K562 (cell line): ENCODE results near the gene KIAA2012. TPM values are rescaled to one million over a fixed set of nuclear protein-coding genes. Genes with fewer than 3 reads are reported as not detected.
A peak's percentile ranks its signal among the peaks of the same experiment; 100 is the strongest.

ENCODE experiments used
- CREB3 ChIP-seq: fragments of 450-650 bp; conservative IDR thresholded peaks from 2 replicates; pipeline ENCODE4 v1.6.1; 2016; ENCODE audit warnings: missing genetic modification characterization, low read depth, mild to moderate bottlenecking, missing compliant biosample characterization, moderate library complexity
- CREBBP ChIP-seq: IDR thresholded peaks from one replicate; pipeline ENCODE4 v1.6.1; 2012; ENCODE audit warnings: low read depth, mild to moderate bottlenecking, control low read depth, inconsistent platforms, low read length
- CREM ChIP-seq: IDR thresholded peaks from 2 replicates; pipeline ENCODE4 v1.6.1; 2014; ENCODE audit warnings: antibody characterized with exemption, low read depth
- ELF2 ChIP-seq: fragments of 250-450 bp; sonication (Bioruptor Pico); IDR thresholded peaks from 2 replicates; pipeline ENCODE4 v1.5.0; 2021; ENCODE audit warnings: mild to moderate bottlenecking
- GTF2E2 ChIP-seq: fragments of 200-800 bp; sonication (Bioruptor generic); IDR thresholded peaks from 2 replicates; pipeline ENCODE4 v1.6.1; 2016; ENCODE audit warnings: missing genetic modification characterization, missing compliant biosample characterization
- KAT2B ChIP-seq: IDR thresholded peaks from one replicate; pipeline ENCODE4 v1.6.1; 2012; ENCODE audit warnings: low read depth, mild to moderate bottlenecking, control low read depth, inconsistent platforms, low read length, moderate library complexity
- KDM1A ChIP-seq, 2 experiments: fragments of 450-650 bp; IDR thresholded peaks; 2 replicates each; pipeline ENCODE4 v1.6.1; 2016; ENCODE audit warnings: mild to moderate bottlenecking in 2 of 2
- KLF13 ChIP-seq: fragments of 450-650 bp; IDR thresholded peaks from 2 replicates; pipeline ENCODE4 v1.6.1; 2016; ENCODE audit warnings: missing genetic modification characterization, low read depth, mild to moderate bottlenecking, missing compliant biosample characterization, moderate library complexity, borderline replicate concordance
- MEIS2 ChIP-seq: fragments of 450-650 bp; IDR thresholded peaks from 2 replicates; pipeline ENCODE4 v1.6.1; 2014; ENCODE audit warnings: mild to moderate bottlenecking; ENCODE audit not compliant: partially characterized antibody
- MITF ChIP-seq: IDR thresholded peaks from 2 replicates; pipeline ENCODE4 v1.6.1; 2014; ENCODE audit warnings: antibody characterized with exemption
- MXD1 ChIP-seq: fragments of 250-450 bp; sonication (Bioruptor Pico); IDR thresholded peaks from 2 replicates; pipeline ENCODE4 v1.8.0; 2021; ENCODE audit warnings: borderline replicate concordance, mild to moderate bottlenecking, moderate library complexity; ENCODE audit not compliant: poor library complexity, severe bottlenecking
- NELFE ChIP-seq: IDR thresholded peaks from 2 replicates; pipeline ENCODE4 v1.6.1; 2011; ENCODE audit warnings: mild to moderate bottlenecking; ENCODE audit not compliant: insufficient read depth, insufficient read length
- SIN3A ChIP-seq, 2 experiments: fragments of 150-350 bp in 1 of 2; IDR thresholded peaks; 2 replicates each; pipeline ENCODE4 v1.6.1; 2011 to 2016; ENCODE audit warnings: borderline replicate concordance in 2 of 2, low read depth in 2 of 2, low read length in 2 of 2, mild to moderate bottlenecking in 2 of 2, moderate library complexity in 2 of 2; ENCODE audit not compliant: control insufficient read depth in 1 of 2
- USF2 ChIP-seq: sonication (generic); formaldehyde crosslinking; IDR thresholded peaks from 2 replicates; pipeline ENCODE4 v1.5.0; 2020; ENCODE audit warnings: missing genetic modification reagents
- XRCC4 ChIP-seq: IDR thresholded peaks from one replicate; pipeline ENCODE4 v1.6.1; 2011; ENCODE audit not compliant: insufficient read depth, insufficient read length; ENCODE audit errors: extremely low read depth
- ZMIZ1 ChIP-seq, 2 experiments: fragments of 150-350 bp in 1 of 2; IDR thresholded peaks; 2 replicates each; pipeline ENCODE4 v1.6.1; 2012 to 2016; ENCODE audit warnings: low read depth in 2 of 2, low read length in 2 of 2, mild to moderate bottlenecking in 1 of 2, moderate library complexity in 1 of 2
- ZNF121 ChIP-seq: sonication (generic); formaldehyde crosslinking; conservative IDR thresholded peaks from 2 replicates; pipeline ENCODE4 v1.8.0; 2022; ENCODE audit warnings: missing genetic modification reagents
- ZNF785 ChIP-seq: fragments of 250-450 bp; sonication (Bioruptor Pico); IDR thresholded peaks from 2 replicates; pipeline ENCODE4 v1.4.0; 2020; ENCODE audit warnings: mild to moderate bottlenecking
- ZNF79 ChIP-seq: fragments of 250-450 bp; sonication (Bioruptor Pico); IDR thresholded peaks from 2 replicates; pipeline ENCODE4 v1.4.0; 2020; ENCODE audit warnings: low read depth, mild to moderate bottlenecking, moderate library complexity
- polyA plus RNA-seq, 8 experiments: library from polyadenylated mRNA; depleted of rRNA in 4 of 8; stranded (reverse) in 5 of 8; unstranded in 3 of 8; fragments of >200 nt; fragmentation: Nextera tagmentation in 2 of 8; fragmentation: Illumina TruSeq in 1 of 8; extraction: Ambion mirVana in 2 of 8; extraction: Trizol in 1 of 8; gene quantifications; 2 replicates each; pipeline versions ENCODE4 v1.2.1 to v1.2.3, GENCODE V29; 2011 to 2014; ENCODE audit warnings: inconsistent platforms in 1 of 8, missing spikeins in 1 of 8
- total RNA-seq, 7 experiments: library from RNA; depleted of rRNA in 6 of 7; stranded (reverse); fragments of >200 nt in 6 of 7; fragmentation: Illumina TruSeq in 2 of 7; extraction: Trizol in 2 of 7; gene quantifications; 2 replicates each; pipeline versions ENCODE4 v1.2.1 to v1.2.3, GENCODE V29; 2011 to 2021; ENCODE audit warnings: low replicate concordance in 1 of 7

KIAA2012 gene
- total and polyA plus RNA-seq, 9 of the 15 experiments (the other 6 are each of a cell fraction or from before 2014, with no cell fraction given): not detected

GRCh38 chr2:202221873-202222272, 148.8 kb downstream of the KIAA2012 start (continued):
- TF ChIP-seq ZNF785 (CRISPR knock-in tag): no peak
- no peak for TF ChIP-seq CREB3
- peak; percentile 94 for TF ChIP-seq MEIS2
- TF ChIP-seq ZNF79 (CRISPR knock-in tag): no peak
- no peak for TF ChIP-seq MITF
- TF ChIP-seq MXD1 (CRISPR knock-in tag): no peak
- TF ChIP-seq USF2 (CRISPR knock-in tag): no peak
- peak in 1 of 2 experiments; percentile 65; a peak in 1 of 4 replicates for TF ChIP-seq ZMIZ1 (IDR thresholded peaks at IDR 0.05; ENCODE audit: low read depth in 2 of 2, low read length in 2 of 2)
- TF ChIP-seq NELFE: no peak
- no peak for TF ChIP-seq SIN3A (IDR thresholded peaks at IDR 0.05; ENCODE audit: borderline replicate concordance in 2 of 2, control insufficient read depth in 1 of 2, low read depth in 2 of 2, low read length in 2 of 2)
- 0 out of 2 replicates have a peak, but pooled peaks have one; percentile 30 for TF ChIP-seq CREM
- TF ChIP-seq KAT2B: no peak
- no peak for TF ChIP-seq KLF13
- TF ChIP-seq KDM1A (IDR thresholded peaks at IDR 0.05): peak; percentile 71 to 78
- TF ChIP-seq ELF2: no peak
- no peak for TF ChIP-seq ZNF121
- TF ChIP-seq CREBBP: no peak
- TF ChIP-seq GTF2E2: no peak
- no peak for TF ChIP-seq XRCC4
